Prostate gland (tissue), 2 donors: ENCODE results near the gene PARD6A. TPM values are rescaled to one million over a fixed set of nuclear protein-coding genes. Genes with fewer than 3 reads are reported as not detected.
"Not testable (repeated sequence)": the region's sequence is repeated elsewhere in the genome, so short reads cannot be mapped to it uniquely, and the experiment has no call there.

ENCODE experiments used
- DNase-seq: peaks from one replicate; pipeline ENCODE4 v3.0.0-alpha.2; 2019; ENCODE audit warnings: low spot score
- H3K27ac ChIP-seq, 2 donors: fragments of 200-600 bp; sonication (generic); 2 replicates each; pipeline ENCODE4 v1.5.1; 2017 to 2019
- H3K27me3 ChIP-seq: fragments of 200-600 bp; sonication (generic); replicated peaks from 2 replicates; pipeline ENCODE4 v1.5.1; 2019; ENCODE audit not compliant: insufficient read depth
- H3K36me3 ChIP-seq, 2 donors: fragments of 200-600 bp; sonication (generic); 1 replicate in 1 of 2; 2 replicates in 1 of 2; pipeline versions ENCODE4 v1.5.1 to v1.8.1; 2017 to 2019
- H3K4me1 ChIP-seq: fragments of 200-600 bp; sonication (generic); replicated peaks from 2 replicates; pipeline ENCODE4 v1.5.1; 2019
- H3K4me3 ChIP-seq, 2 donors: fragments of 200-600 bp; sonication (generic); 2 replicates each; pipeline ENCODE4 v1.5.1; 2017 to 2019
- H3K9me3 ChIP-seq: fragments of 200-600 bp; sonication (generic); 2 replicates; pipeline ENCODE4 v1.5.1; 2017
- CTCF ChIP-seq, 4 experiments: fragments of 200-600 bp in 2 of 4; fragments of 450-650 bp in 2 of 4; sonication (generic) in 2 of 4; IDR thresholded peaks; 1 replicate in 3 of 4; 2 replicates in 1 of 4; pipeline ENCODE4 v1.5.1; 2016 to 2019; ENCODE audit warnings: antibody characterized with exemption in 4 of 4, mild to moderate bottlenecking in 2 of 4, moderate library complexity in 2 of 4
- POLR2A ChIP-seq: fragments of 450-650 bp; IDR thresholded peaks from one replicate; pipeline ENCODE4 v1.6.1; 2016; ENCODE audit warnings: antibody characterized with exemption, mild to moderate bottlenecking
- POLR2AphosphoS5 ChIP-seq: sonication (generic); formaldehyde crosslinking; IDR thresholded peaks from one replicate; pipeline ENCODE4 v1.6.1; 2017; ENCODE audit warnings: antibody characterized with exemption
- WGBS: methylation state at CpG from one replicate; pipeline ENCODE4 v1.1.5; 2018; 5-methylcytosine and 5-hydroxymethylcytosine counted together
- intact Hi-C: fragments of 100-400 bp; cut with DNase I; formaldehyde crosslinking; loops from one replicate; pipeline ENCODE4 v1.14.2; 2022
- total RNA-seq, 2 donors: library from RNA; depleted of rRNA; stranded (reverse); fragments of >200 nt; gene quantifications; one replicate each; pipeline ENCODE4 v1.1.0, GENCODE V29; 2016

PARD6A gene
- total RNA-seq, 2 donors from 2014 or later = 3.4 to 13.7 TPM

- Histone ChIP-seq H3K36me3 (no peaks in the 10 kb centered on the region), H3K4me1 (peaks cover 3% of the 10 kb centered on the region)
- intact Hi-C loops = loop anchor here (10.0 kb wide), 1 partner anchor 125 kb away; the partner anchor contains the start of genes RANBP10 and TSNAXIP1
Observed at GRCh38 chr16:67679935-67680897, 19.5 kb downstream of the PARD6A start.

DNA sequence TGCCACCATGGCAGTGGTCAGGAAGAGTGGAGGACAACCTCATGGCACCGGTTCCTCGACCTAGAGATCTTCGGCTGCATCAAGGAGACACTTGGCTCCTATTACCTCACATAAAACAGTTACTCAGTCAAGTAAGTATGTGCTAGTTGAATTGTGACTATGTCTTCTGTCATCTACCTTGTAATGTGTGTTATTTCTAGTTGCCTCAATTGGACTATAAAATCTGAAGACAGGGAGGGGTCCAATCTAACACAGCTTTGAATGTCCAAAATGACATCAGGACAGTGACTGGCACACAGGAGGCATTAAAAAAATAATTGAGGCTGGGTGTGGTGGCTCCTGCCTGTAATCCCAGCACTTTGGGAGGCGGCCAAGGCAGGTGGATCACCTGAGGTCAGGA lies 23.0 kb downstream of the PARD6A start:
- no peak overlapping the region for H3K27ac ChIP-seq
- DNase-seq = no peak
- H3K4me3 ChIP-seq = no peak overlapping the region
- H3K4me1 ChIP-seq = no peaks in the 10 kb centered on the region
- intact Hi-C loops = no loop called here
- H3K9me3 ChIP-seq = no peaks in the 10 kb centered on the region
- WGBS = 96% methylated on average over 4 of the region's 4 CpGs
- no peaks in the 10 kb centered on the region for H3K36me3 ChIP-seq
- TF ChIP-seq POLR2A (no peak), POLR2AphosphoS5 (no peak)
- H3K27me3 ChIP-seq = no peaks in the 10 kb centered on the region

More at GRCh38 chr16:67679935-67680897, 19.5 kb downstream of the PARD6A start:
- DNase-seq = no peak
- H3K4me3 ChIP-seq = no peak overlapping the region
- TF ChIP-seq POLR2AphosphoS5 = no peak
- H3K27ac ChIP-seq = no peak overlapping the region
- 87% methylated on average over 10 of the region's 10 CpGs for WGBS
- H3K9me3 ChIP-seq = no peaks in the 10 kb centered on the region
- no peaks in the 10 kb centered on the region for H3K27me3 ChIP-seq

DNA sequence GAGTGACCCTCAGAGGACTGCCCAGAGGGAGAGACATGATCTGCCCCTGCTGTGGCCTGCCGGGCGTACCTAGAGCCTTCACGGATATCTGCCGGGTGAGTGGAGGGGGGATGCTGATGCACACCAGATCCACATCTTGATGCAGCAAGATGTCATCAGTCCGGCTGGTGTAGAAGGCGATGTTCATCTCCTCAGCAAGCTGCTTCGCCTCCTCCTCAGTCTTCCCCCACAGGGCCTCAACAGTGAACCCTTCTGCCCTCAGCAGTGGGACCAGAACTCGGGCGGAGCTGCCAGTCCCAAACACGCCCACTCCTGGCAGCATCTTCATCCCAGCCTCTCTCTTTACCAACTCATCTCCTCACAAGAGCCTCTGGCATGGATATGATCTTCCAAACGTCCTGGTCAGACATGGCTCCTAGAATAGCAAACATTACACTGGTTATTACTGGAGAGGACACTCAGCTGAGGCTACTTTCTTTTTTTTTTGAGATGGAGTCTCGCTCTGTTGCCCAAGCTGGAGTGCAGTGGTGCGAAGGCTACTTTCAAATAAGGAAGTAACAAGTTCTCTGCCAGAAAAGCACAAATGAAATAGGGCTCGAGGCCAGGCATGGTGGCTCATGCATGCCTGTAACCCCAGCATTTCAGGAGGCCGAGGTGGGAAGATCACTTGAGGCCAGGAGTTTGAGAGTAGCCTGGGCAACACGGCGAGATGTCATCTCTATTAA lies 24.8 kb downstream of the PARD6A start:
- no peaks in the 10 kb centered on the region for H3K27me3 ChIP-seq
- H3K4me1 ChIP-seq = no peaks in the 10 kb centered on the region
- WGBS = 85% methylated on average over 17 of the region's 17 CpGs
- H3K9me3 ChIP-seq = no peaks in the 10 kb centered on the region
- H3K4me3 ChIP-seq = no peak overlapping the region
- no peak for DNase-seq
- intact Hi-C loops = no loop called here
- TF ChIP-seq CTCF (IDR thresholded peaks at IDR 0.05) (no peak), POLR2AphosphoS5 (no peak), POLR2A (no peak)
- peak overlapping the region in 1 of 2 donors; percentile 15 for H3K27ac ChIP-seq
- H3K36me3 ChIP-seq = no peaks in the 10 kb centered on the region

- WGBS = 92% methylated on average over 8 of the region's 8 CpGs
- DNase-seq, H3K36me3 ChIP-seq, H3K27ac ChIP-seq, H3K9me3 ChIP-seq, H3K4me3 ChIP-seq, H3K4me1 ChIP-seq, H3K27me3 ChIP-seq, intact Hi-C loops: not testable (repeated sequence)
Observed at GRCh38 chr16:67693517-67694285, 32.9 kb downstream of the PARD6A start.

DNA sequence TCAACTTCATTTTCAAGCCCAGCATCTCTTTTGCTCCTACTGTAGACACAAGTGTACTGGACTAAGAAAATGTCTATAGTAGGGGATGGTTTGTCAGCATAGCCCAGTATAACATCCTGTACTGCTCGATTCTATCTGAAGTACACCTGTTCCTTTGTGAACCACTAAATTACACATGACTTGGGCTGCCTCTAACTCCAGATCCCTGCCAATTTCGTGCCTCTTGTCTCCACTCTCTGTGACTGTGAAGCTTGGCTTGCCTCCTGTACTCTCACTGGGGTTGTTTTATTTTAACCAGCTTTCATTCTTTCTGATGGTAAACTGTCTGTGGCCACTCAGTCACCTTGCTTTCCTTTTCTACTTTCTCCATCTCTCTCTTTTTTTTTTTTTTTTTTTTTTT lies 33.9 kb downstream of the PARD6A start:
- Histone ChIP-seq H3K27me3 (no peaks in the 10 kb centered on the region), H3K36me3 (no peaks in the 10 kb centered on the region), H3K9me3 (no peaks in the 10 kb centered on the region), H3K27ac (no peak overlapping the region), H3K4me3 (no peak overlapping the region), H3K4me1 (no peaks in the 10 kb centered on the region)
- TF ChIP-seq CTCF (IDR thresholded peaks at IDR 0.05) (no peak), POLR2A (no peak), POLR2AphosphoS5 (no peak)
- DNase-seq = no peak
- intact Hi-C loops = no loop called here
- WGBS = 42% methylated on average over 2 of the region's 2 CpGs
